Activated CD4-positive, alpha-beta memory T cell treated with anti-CD3 and anti-CD28 coated beads, Interleukin-2, amount 10 ng/mL, durations not matched to agents 7 days and 5 days (primary cell): ENCODE results near the gene CLEC10A. TPM values are rescaled to one million over a fixed set of nuclear protein-coding genes. Genes with fewer than 3 reads are reported as not detected.
"Not testable (repeated sequence)": the region's sequence is repeated elsewhere in the genome, so short reads cannot be mapped to it uniquely, and the experiment has no call there.

Source experiments
- CTCF ChIA-PET: fragments of 350-600 bp; sonication (Branson Sonifier 250); formaldehyde crosslinking; loops from one replicate; lab custom pipeline; 2021; ENCODE audit warnings: antibody characterized with exemption, inconsistent platforms; lab: Charles Lee
- POLR2A ChIA-PET: fragments of 350-600 bp; sonication (Branson Sonifier 250); formaldehyde crosslinking; loops from one replicate; lab custom pipeline; 2021; ENCODE audit warnings: antibody characterized with exemption; lab: Charles Lee
- DNase-seq: peaks from one replicate; pipeline ENCODE4 v3.0.0-alpha.2; 2020
- H3K27ac Mint-ChIP-seq: one replicate; pipeline ENCODE4 v1.8.0; 2021; ENCODE audit warnings: mild to moderate bottlenecking, mixed read lengths
- H3K27me3 Mint-ChIP-seq: one replicate; pipeline ENCODE4 v1.8.0; 2021; ENCODE audit warnings: mixed read lengths
- H3K36me3 Mint-ChIP-seq: one replicate; pipeline ENCODE4 v1.8.0; 2021; ENCODE audit warnings: low read depth, mixed read lengths
- H3K4me1 Mint-ChIP-seq: one replicate; pipeline ENCODE4 v1.8.0; 2021; ENCODE audit warnings: mixed read lengths
- H3K4me3 Mint-ChIP-seq: one replicate; pipeline ENCODE4 v1.8.0; 2021; ENCODE audit warnings: mild to moderate bottlenecking, mixed read lengths
- H3K9me3 Mint-ChIP-seq: one replicate; pipeline ENCODE4 v1.8.0; 2021; ENCODE audit warnings: mixed read lengths
- total RNA-seq, 2 experiments: library from RNA; stranded (reverse); gene quantifications; one replicate each; pipeline ENCODE4 v1.2.3, GENCODE V29; 2021

Gene CLEC10A
- total RNA-seq = not detected

DNA sequence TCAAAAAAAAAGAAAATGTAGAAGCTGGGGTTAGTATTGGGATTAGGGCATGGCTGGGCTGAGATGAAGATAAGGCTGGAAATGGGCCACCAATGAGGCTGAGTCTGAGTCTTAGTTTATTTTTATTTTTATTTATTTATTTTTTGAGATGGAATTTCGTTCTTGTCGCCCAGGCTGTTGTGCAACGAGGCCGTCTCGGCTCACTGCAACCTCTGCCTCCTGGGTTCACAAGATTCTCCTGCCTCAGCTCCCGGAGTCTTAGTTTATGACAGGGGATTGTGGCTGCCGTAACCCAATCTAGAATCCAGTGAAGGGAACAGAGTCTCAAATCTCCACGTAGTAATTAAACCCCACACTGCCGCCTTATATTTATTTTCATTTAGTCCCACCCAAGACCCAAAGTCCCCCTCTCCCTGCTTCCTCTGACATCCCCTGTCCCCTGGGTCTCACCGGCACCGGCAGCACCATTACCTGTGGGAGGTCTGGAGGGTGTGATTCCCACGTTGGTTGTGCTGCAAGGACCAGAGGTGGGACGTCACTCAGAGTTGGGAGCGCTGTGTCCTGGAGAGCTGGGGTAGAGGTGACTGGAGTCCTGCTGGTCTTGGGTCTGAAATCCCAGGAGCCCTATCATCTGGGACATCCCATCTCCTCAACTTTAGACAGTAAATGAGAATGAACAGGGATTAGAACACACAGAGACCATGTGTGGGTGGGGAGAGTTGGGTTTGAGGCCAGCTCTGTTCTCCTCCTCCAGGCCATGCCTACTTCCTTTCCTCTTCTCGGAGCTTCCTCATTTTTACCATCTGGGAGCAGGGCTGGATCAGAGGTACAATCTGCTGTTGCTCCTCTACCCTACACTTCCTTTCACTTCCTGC lies at the start of gene CLEC10A:
Gene CLEC10A, minus strand, starts transcription at position 671 of the 875 bp plus-strand sequence. CDS start 1,439 bp downstream, outside the sequence.
- no peaks in the 10 kb centered on the region for H3K36me3 Mint-ChIP-seq
- no peak for DNase-seq
- H3K9me3 Mint-ChIP-seq = no peaks in the 10 kb centered on the region
- no peak within 1 kb of the TSS for H3K27ac Mint-ChIP-seq
- CTCF ChIA-PET = interaction anchor here (1.3 kb wide), 2 partner anchors 53 to 57 kb away, joined by 3 read pairs; no protein-coding TSS in a partner anchor
- POLR2A ChIA-PET = no interaction called here
- H3K4me1 Mint-ChIP-seq = peaks cover 40% of the 10 kb centered on the region
- H3K4me3 Mint-ChIP-seq = no peak within 1 kb of the TSS
- H3K27me3 Mint-ChIP-seq = peaks cover 20% of the 10 kb centered on the region

- DNase-seq = no peak
- POLR2A ChIA-PET = no interaction called here
- Mint-ChIP-seq H3K9me3 (no peaks in the 10 kb centered on the region), H3K4me3 (no peak overlapping the region), H3K27me3 (peaks cover 2% of the 10 kb centered on the region), H3K36me3 (no peaks in the 10 kb centered on the region), H3K27ac (no peak overlapping the region), H3K4me1 (peaks cover 15% of the 10 kb centered on the region)
- CTCF ChIA-PET = interaction anchor here (1.7 to 2.1 kb wide), 2 partner anchors 77 to 83 kb away, joined by 5 to 9 read pairs; no protein-coding TSS in a partner anchor
Measured at GRCh38 chr17:7129311-7129710, 49.3 kb upstream of the CLEC10A start.

- POLR2A ChIA-PET = no interaction called here
- Mint-ChIP-seq H3K27me3 (peaks cover 5% of the 10 kb centered on the region), H3K4me3 (no peak overlapping the region), H3K36me3 (no peaks in the 10 kb centered on the region), H3K27ac (no peak overlapping the region), H3K4me1 (peaks cover 10% of the 10 kb centered on the region), H3K9me3 (no peaks in the 10 kb centered on the region)
- DNase-seq = no peak
- CTCF ChIA-PET = interaction anchor here (1.7 kb wide), 1 partner anchor 76 kb away, joined by 9 read pairs; no protein-coding TSS in a partner anchor
Measured at GRCh38 chr17:7128160-7128559, 48.1 kb upstream of the CLEC10A start.

DNA sequence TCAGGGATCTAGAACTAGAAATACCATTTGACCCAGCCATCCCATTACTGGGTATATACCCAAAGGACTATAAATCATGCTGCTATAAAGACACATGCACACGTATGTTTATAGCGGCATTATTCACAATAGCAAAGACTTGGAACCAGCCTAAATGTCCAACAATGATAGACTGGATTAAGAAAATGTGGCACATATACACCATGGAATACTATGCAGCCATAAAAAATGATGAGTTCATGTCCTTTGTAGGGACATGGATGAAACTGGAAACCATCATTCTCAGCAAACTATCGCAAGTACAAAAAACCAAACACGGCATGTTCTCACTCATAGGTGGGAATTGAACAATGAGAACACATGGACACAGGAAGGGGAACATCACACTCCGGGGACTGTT lies 47.5 kb upstream of the CLEC10A start:
- CTCF ChIA-PET, H3K9me3 Mint-ChIP-seq, H3K27me3 Mint-ChIP-seq, H3K4me3 Mint-ChIP-seq, DNase-seq, POLR2A ChIA-PET, H3K4me1 Mint-ChIP-seq, H3K36me3 Mint-ChIP-seq, H3K27ac Mint-ChIP-seq: not testable (repeated sequence)

- POLR2A ChIA-PET, CTCF ChIA-PET, H3K27ac Mint-ChIP-seq, H3K4me3 Mint-ChIP-seq, H3K27me3 Mint-ChIP-seq, DNase-seq, H3K9me3 Mint-ChIP-seq, H3K4me1 Mint-ChIP-seq, H3K36me3 Mint-ChIP-seq: not testable (repeated sequence)
Measured at GRCh38 chr17:7126386-7126785, 46.3 kb upstream of the CLEC10A start.

GRCh38 chr17:7124923-7125322 lies 44.9 kb upstream of the CLEC10A start:
- Mint-ChIP-seq H3K9me3 (no peaks in the 10 kb centered on the region), H3K27me3 (peaks cover 11% of the 10 kb centered on the region), H3K27ac (no peak overlapping the region), H3K36me3 (no peaks in the 10 kb centered on the region), H3K4me3 (no peak overlapping the region), H3K4me1 (peaks cover 4% of the 10 kb centered on the region)
- no peak for DNase-seq
- ChIA-PET CTCF (interaction anchor here (0.9 to 1.3 kb wide), 2 partner anchors 8 to 12 kb away, joined by 3 to 4 read pairs; no protein-coding TSS in a partner anchor), POLR2A (no interaction called here)

DNA sequence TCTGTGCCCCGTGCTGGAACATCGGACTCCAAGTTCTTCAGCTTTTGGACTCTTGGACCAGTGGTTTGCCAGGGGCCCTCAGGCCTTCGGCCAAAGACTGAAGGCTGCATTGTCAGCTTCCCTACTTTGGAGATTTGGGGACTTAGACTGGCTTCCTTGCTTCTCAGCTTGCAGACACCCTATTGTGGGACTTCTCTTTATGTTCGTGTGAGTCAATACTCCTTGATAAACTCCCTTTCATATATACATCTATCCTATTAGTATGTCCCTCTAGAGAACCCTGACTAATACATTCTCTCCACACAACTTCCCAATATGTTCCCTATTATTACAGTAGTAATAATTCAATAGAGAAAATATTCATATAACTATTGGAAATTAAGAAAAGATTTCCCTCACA lies 43.8 kb upstream of the CLEC10A start:
- no peak for DNase-seq
- CTCF ChIA-PET = no interaction called here
- Mint-ChIP-seq H3K4me3 (no peak overlapping the region), H3K4me1 (peaks cover 4% of the 10 kb centered on the region), H3K27ac (no peak overlapping the region), H3K36me3 (no peaks in the 10 kb centered on the region), H3K27me3 (peaks cover 17% of the 10 kb centered on the region), H3K9me3 (no peaks in the 10 kb centered on the region)
- POLR2A ChIA-PET = no interaction called here

DNA sequence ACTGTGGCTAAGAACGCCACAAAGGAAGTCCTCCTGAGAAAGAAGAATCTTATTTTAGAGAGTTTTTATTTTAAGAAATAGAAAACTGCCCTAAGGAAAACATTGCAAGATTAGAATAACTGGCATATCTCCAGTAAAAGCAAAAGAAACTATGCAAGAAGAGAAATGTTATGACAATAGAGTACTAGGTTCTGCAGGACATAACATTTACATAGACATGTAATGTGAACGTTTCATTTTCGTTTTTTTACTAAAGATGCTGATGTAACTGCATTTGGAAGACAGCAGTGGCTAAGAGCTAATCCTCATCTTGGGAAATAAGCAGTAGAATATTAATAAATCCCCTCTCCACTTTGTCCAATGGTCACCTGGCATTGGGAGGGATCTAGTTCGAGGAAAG lies 42.3 kb upstream of the CLEC10A start:
- peaks cover 4% of the 10 kb centered on the region for H3K4me1 Mint-ChIP-seq
- no peak overlapping the region for H3K27ac Mint-ChIP-seq
- no peaks in the 10 kb centered on the region for H3K36me3 Mint-ChIP-seq
- H3K9me3 Mint-ChIP-seq = no peaks in the 10 kb centered on the region
- no peak overlapping the region for H3K4me3 Mint-ChIP-seq
- H3K27me3 Mint-ChIP-seq = peaks cover 17% of the 10 kb centered on the region
- DNase-seq = no peak
- ChIA-PET CTCF (no interaction called here), POLR2A (no interaction called here)

DNA sequence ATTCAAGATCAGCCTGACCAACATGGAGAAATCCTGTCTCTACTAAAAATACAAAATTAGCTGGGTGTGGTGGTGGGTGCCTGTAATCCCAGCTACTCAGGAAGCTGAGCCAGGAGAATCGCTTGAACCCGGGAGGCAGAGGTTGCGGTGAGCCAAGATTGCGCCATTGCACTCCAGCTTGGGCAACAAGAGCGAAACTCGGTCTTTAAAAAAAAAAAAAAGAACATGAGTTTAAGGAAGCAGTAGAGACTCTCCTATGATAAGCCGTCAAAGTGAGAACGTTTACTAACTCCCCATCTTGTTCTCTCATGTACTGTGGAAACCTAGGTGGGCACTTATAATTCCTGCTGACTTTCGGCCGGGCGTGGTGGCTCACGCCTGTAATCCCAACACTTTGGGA lies 40.6 kb upstream of the CLEC10A start:
- H3K9me3 Mint-ChIP-seq, DNase-seq, POLR2A ChIA-PET, CTCF ChIA-PET, H3K4me1 Mint-ChIP-seq, H3K36me3 Mint-ChIP-seq, H3K4me3 Mint-ChIP-seq, H3K27ac Mint-ChIP-seq: not testable (repeated sequence)
- H3K27me3 Mint-ChIP-seq = peaks cover 17% of the 10 kb centered on the region

DNA sequence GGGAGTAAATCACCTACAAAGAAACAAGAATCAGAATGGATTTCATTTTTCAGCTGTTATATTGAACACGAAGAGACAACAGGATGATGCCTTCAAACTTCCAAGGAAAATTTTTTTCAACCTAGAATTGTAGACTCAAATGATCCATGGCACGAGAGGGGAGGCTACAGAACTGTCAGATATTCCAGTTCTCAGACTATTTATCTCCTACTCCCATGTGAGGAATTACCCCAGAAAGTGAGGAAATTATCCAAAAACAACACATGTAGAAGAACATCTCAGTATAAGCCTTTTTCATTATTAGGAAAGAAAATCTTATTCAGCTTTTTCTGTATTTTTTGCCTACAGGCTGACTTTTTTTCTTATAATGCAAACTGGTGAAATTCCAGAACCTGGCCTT lies 40.1 kb upstream of the CLEC10A start:
- H3K36me3 Mint-ChIP-seq = no peaks in the 10 kb centered on the region
- no peak for DNase-seq
- no peaks in the 10 kb centered on the region for H3K9me3 Mint-ChIP-seq
- H3K4me3 Mint-ChIP-seq = no peak overlapping the region
- POLR2A ChIA-PET = no interaction called here
- H3K27ac Mint-ChIP-seq = no peak overlapping the region
- H3K4me1 Mint-ChIP-seq = peaks cover 4% of the 10 kb centered on the region
- CTCF ChIA-PET = no interaction called here
- peaks cover 17% of the 10 kb centered on the region for H3K27me3 Mint-ChIP-seq

DNA sequence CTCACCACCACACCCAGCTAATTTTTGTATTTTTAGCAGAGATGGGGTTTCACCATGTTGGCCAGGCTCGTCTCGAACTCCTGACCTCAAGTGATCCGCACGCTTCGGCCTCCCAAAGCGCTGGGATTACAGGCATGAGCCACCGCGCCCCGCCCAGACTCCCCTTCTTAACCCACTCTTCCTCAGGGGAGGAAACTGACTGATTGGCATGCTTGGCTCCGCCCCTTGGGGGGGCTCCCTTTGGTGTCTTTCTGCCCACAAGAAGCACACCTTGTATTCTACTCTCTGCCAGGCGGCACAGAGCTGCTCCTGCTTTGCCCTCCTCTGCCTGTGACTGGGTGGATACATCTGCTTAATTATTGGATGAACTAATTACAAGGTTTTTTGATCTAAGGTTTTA lies 39.3 kb upstream of the CLEC10A start:
- Mint-ChIP-seq H3K27me3 (peaks cover 17% of the 10 kb centered on the region), H3K36me3 (no peaks in the 10 kb centered on the region), H3K4me3 (no peak overlapping the region), H3K27ac (no peak overlapping the region), H3K9me3 (no peaks in the 10 kb centered on the region), H3K4me1 (peaks cover 4% of the 10 kb centered on the region)
- CTCF ChIA-PET = no interaction called here
- POLR2A ChIA-PET = no interaction called here
- no peak for DNase-seq

- ChIA-PET POLR2A (no interaction called here), CTCF (no interaction called here)
- no peak overlapping the region for H3K4me3 Mint-ChIP-seq
- H3K4me1 Mint-ChIP-seq = peaks cover 3% of the 10 kb centered on the region
- no peaks in the 10 kb centered on the region for H3K36me3 Mint-ChIP-seq
- no peak overlapping the region for H3K27ac Mint-ChIP-seq
- H3K27me3 Mint-ChIP-seq = peaks cover 7% of the 10 kb centered on the region
- no peaks in the 10 kb centered on the region for H3K9me3 Mint-ChIP-seq
- DNase-seq = no peak
Measured at GRCh38 chr17:7114875-7115614, 35.0 kb upstream of the CLEC10A start.

- H3K36me3 Mint-ChIP-seq = no peaks in the 10 kb centered on the region
- peaks cover under 1% of the 10 kb centered on the region for H3K27me3 Mint-ChIP-seq
- ChIA-PET POLR2A (no interaction called here), CTCF (interaction anchor here (0.5 kb wide), 1 partner anchor 76 kb away, joined by 3 read pairs; no protein-coding TSS in a partner anchor)
- H3K4me1 Mint-ChIP-seq = peaks cover 10% of the 10 kb centered on the region
- DNase-seq = no peak
- H3K27ac Mint-ChIP-seq = no peak within 1 kb of the TSS
- no peaks in the 10 kb centered on the region for H3K9me3 Mint-ChIP-seq
- no peak within 1 kb of the TSS for H3K4me3 Mint-ChIP-seq
Measured at GRCh38 chr17:7114241-7114874, 34.3 kb upstream of the CLEC10A start, which contains the start of gene ASGR2. TSS of gene ASGR2 (minus strand) at chr17:7114822. CDS start at chr17:7114240, 582 bp downstream.
